ENCODE measurements around the gene CRMP1.

The CRMP1 gene

DNA sequence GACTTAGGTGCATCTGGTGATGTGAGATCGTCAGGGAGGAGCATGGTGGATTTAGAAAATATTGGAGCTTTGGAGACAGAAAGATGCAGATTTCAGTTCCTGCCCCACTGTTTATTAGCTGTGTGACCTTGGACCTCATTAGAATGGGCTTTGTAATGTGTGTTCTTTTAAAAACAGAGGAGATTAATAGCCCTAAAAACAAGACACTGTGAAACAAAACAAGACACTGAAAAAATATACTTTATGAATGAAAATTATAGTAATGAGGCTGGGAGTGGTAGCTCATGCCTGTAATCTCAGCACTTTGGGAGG, 102.4 kb downstream of the CRMP1 start:
- no peak for DNase-seq

GRCh38 chr4:5789141-5789540, 103.7 kb downstream of the CRMP1 start:
- DNase-seq, result no peak

DNA sequence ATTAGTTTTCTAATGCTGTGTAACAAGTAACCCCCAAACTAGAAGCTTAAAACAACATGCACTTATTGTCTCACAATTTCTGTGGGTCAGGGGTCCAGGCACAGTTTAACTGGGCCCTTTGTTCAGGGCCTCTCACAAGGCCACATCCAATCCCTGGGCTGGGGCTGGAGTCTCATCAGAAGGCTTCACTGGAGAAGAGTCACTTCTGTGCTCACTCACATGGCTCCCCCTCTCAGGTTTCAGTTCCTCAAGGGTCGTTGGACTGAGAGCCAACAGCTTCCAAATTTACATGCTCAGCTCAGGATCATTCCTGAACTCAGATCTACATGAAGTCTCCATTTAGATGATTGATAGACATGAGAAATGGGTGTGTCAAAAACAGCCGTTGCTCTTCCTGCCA, 104.7 kb downstream of the CRMP1 start:
- no peak for DNase-seq

GRCh38 chr4:5787311-5787710, 105.6 kb downstream of the CRMP1 start:
- no peak for DNase-seq

DNA sequence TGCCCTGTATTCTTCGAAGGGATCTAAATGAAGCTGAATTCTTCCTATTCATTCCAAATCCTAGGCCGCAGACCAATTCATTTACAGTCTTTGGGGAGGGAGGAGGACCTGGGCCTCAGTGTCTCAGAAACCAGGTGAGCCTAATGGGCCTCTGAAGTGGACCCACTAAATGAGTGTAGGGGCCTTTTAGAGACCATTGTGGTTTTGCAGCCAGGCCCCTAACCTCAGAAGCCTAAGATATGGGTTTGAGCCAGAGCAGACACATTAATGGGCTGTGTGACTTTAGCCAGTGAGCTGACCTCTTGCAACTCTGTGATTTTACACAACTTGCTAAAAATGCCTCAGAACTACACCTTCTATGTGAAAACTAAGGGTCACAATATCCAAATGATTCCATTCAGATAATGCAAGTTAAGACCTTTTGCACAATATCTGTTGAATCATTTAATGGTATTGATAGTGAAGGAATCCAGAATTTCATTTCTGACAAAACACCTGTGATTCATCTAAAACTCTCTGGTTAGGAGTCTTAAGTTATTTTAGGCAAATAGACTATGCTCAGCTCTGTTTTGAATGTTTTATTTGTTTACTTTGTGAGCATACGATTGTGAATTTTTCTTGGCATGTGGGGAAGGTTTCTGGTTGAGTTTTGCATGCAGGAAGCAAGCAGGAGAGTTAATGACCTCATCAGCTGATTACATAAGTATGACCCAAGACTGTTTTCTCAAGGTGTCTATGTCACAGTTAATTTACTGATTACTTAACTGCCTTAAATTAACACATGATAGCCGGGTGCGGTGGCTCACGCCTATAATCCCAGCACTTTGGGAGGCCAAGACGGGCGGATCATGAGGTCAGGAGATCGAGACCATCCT, 106.8 kb downstream of the CRMP1 start:
- no peak for DNase-seq

GRCh38 chr4:5784960-5785611, 107.8 kb downstream of the CRMP1 start:
- no peak for DNase-seq

GRCh38 chr4:5784021-5784420, 108.9 kb downstream of the CRMP1 start:
- DNase-seq, result no peak

DNA sequence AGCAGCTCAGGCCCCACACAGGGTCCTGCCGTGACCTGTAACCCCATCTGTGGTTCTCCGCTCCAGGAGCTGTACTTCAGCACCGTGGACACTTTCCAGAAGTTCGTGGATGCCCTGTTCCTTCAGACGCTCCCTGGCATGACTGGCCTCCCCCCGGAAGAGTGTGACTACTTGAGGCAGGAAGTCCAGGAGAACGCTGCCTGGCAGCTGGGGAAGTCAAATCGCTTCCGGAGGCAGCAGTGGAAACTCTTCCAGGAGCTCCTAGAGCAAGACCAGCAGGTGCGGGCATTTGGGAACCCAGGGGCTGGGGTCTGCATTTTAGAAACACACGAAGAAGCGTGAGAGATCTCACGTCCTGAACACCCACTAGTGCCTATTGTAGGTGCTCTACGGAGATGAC, 109.4 kb downstream of the CRMP1 start:
- no peak for DNase-seq

DNA sequence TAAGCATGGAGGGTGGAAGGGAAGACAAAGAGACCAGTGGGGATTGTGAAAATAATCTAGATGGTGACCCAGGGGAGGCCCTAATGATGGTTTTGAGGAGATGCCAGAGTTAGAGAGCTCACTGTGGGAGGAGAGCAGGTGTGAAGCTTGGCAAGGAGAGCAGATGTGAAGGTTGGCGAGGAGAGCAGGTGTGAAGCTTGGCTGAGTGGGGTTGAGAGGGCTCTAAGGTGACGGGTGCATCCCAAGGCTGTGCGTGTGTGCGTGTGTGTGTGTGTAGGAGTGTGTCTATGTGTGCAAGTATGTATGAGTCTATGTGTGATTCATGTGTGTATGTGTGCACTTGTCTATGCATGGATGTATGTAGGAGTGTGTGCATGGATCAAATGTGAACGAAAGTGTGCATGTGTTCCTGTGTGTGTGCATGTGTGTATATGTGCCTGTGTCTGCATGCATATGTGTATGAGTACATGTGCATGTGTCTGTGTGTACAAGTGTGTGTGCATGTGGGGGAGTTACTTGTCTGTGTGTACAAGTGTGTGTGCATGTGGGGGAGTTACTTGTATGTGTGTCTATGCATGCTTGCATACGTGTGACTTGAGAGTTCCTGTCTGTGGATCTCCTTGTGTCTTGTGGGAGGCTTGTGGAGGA, 109.9 kb downstream of the CRMP1 start:
- DNase-seq, result no peak

GRCh38 chr4:5781691-5782090, 111.2 kb downstream of the CRMP1 start:
- no peak for DNase-seq

DNA sequence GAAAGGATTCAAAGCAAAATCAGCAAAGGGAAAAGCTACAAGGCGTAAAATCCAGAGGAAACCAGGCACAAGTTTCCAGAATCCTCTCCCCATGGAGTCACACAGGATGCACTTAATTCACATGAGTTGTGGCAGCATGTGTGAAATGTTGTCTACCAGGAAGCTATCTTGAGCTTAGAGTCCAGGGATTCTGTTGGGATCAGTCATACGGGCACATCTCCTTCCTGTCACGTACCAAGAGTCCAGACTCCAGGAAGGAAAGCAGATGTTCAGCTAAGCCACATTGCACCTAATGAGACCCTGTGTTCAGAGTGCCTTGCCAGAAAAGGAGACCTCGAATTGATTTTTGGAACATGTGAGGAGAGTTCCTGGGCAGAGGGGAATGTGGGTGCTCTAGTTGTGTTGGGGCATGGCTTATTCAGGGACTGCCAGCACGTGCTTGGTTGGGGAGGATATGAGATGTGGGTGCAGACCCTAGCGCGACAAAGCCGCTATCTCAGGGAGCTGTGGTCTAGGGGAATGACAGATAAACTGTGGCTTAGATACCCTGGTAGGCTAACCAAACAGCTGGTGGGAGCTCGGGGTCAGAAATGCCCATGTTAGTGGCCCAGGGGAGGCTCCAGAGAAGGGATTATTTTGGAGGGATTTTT, 111.9 kb downstream of the CRMP1 start:
- no peak for DNase-seq

DNA sequence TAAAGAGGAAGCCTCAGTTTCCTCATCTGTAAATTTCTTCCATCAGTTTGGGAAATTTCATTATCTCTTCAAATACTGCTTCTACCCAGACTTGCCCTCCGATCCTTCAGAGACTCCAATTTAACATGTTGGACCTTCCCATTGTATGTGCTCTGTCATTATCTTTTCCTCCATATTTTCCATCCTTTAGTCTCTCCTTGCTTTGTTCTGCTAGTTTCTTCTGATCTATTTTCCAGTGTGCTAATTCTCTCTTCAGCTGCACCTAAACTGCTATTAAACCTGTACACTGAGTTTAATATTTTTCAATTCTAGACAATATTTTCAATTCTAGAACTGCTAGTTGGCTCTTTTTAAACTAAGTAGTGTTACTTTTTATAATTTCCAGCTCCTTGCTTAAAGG, 116.4 kb downstream of the CRMP1 start:
- no peak for DNase-seq

GRCh38 chr4:5774416-5775036, 118.4 kb downstream of the CRMP1 start:
- DNase-seq, result no peak

DNA sequence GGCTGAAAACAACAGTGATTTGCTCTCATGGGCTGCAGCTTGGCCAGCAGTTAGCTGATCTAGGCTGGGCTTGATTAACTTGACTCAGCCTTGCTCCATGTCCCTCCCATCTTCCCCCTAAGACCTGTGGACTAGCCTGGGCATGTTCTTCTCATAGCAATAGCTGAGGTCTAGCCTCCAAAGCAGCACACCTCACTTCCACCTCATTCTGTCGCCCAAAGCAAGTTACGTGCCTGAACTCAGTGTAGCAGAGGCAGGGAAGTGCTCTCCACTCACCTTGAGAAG, 119.7 kb downstream of the CRMP1 start:
- DNase-seq, result no peak

GRCh38 chr4:5772528-5773270, 120.2 kb downstream of the CRMP1 start:
- no peak for DNase-seq
